Activated CD4-positive, alpha-beta memory T cell treated with anti-CD3 and anti-CD28 coated beads for 36 hours (primary cell): ENCODE measurements around the gene SSX2IP. TPM values are rescaled to one million over a fixed set of nuclear protein-coding genes. Genes with fewer than 3 reads are reported as not detected.
"Not testable (repeated sequence)": the region's sequence is repeated elsewhere in the genome, so short reads cannot be mapped to it uniquely, and the experiment has no call there.

Source experiments
- CTCF ChIA-PET: fragments of 350-600 bp; sonication (Branson Sonifier 250); formaldehyde crosslinking; loops from one replicate; lab custom pipeline; 2021; ENCODE audit warnings: antibody characterized with exemption, inconsistent platforms; lab: Charles Lee
- POLR2A ChIA-PET: fragments of 350-600 bp; sonication (Branson Sonifier 250); formaldehyde crosslinking; loops from one replicate; lab custom pipeline; 2021; ENCODE audit warnings: antibody characterized with exemption; lab: Charles Lee
- DNase-seq: peaks from one replicate; pipeline ENCODE4 v3.0.0-alpha.2; 2020
- H3K27ac Mint-ChIP-seq: one replicate; pipeline ENCODE4 v1.8.0; 2021; ENCODE audit warnings: mixed read lengths
- H3K27me3 Mint-ChIP-seq: one replicate; pipeline ENCODE4 v1.8.0; 2021; ENCODE audit warnings: mixed read lengths
- H3K36me3 Mint-ChIP-seq: one replicate; pipeline ENCODE4 v1.8.0; 2021; ENCODE audit warnings: mixed read lengths
- H3K4me1 Mint-ChIP-seq: one replicate; pipeline ENCODE4 v1.8.0; 2021; ENCODE audit warnings: low read depth, mixed read lengths
- H3K4me3 Mint-ChIP-seq: one replicate; pipeline ENCODE4 v1.8.0; 2021; ENCODE audit warnings: mild to moderate bottlenecking, mixed read lengths
- H3K9me3 Mint-ChIP-seq: one replicate; pipeline ENCODE4 v1.8.0; 2021; ENCODE audit warnings: mixed read lengths
- intact Hi-C: fragments of 100-400 bp; cut with micrococcal nuclease; formaldehyde crosslinking; loops from one replicate; pipeline ENCODE4 v1.15.1; 2023
- total RNA-seq, 2 experiments: library from RNA; stranded (reverse); gene quantifications; one replicate each; pipeline ENCODE4 v1.2.3, GENCODE V29; 2021

SSX2IP gene, protein sequence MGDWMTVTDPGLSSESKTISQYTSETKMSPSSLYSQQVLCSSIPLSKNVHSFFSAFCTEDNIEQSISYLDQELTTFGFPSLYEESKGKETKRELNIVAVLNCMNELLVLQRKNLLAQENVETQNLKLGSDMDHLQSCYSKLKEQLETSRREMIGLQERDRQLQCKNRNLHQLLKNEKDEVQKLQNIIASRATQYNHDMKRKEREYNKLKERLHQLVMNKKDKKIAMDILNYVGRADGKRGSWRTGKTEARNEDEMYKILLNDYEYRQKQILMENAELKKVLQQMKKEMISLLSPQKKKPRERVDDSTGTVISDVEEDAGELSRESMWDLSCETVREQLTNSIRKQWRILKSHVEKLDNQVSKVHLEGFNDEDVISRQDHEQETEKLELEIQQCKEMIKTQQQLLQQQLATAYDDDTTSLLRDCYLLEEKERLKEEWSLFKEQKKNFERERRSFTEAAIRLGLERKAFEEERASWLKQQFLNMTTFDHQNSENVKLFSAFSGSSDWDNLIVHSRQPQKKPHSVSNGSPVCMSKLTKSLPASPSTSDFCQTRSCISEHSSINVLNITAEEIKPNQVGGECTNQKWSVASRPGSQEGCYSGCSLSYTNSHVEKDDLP
- 10 to 100 TPM; 10.9 to 11.6 TPM for total RNA-seq

DNA sequence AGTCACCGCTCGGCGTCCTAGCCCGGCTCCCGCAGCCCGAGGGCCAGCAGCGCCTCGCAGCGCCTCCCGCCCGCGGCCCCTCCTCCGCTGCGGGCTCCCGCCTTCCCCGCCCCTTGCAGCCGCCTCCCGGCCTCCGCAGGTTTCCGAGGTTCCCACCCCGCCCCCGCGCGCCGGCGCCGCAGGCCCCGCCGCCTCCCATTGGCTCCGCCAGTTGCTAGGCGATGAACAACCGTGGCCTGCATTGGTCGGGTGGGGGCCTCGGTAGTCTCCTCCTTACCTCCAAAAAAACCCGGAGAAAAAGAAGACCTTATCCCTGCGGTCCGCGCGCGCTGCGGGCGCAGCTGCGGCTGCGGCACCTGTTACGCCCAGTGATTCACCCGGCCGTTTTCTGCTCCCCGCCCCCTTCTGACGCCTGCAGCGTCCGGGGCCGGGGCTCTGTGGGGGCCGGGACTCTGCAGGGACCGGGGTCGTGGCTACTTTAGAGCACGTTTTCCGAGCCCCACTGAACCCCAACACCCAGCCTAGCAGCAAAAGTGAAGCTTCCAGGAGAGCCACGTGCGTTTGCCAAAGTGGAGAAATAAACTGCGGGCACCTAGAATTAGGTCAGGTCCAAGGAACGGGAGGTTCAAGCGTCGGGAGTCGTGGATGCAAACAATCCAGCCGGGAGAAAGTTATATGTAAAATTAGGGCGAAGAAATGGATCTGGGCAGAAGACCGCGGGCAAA lies at the start of gene SSX2IP:
Gene SSX2IP, minus strand, starts transcription at position 65 of the 725 bp plus-strand sequence. CDS start 19,242 bp downstream, outside the sequence.
- POLR2A ChIA-PET, result interaction anchor here (1.0 kb wide), 2 partner anchors 185 to 527 kb away, joined by 3 read pairs; partner anchors contain the start of gene SPATA1
- Mint-ChIP-seq H3K36me3 (no peaks in the 10 kb centered on the region), H3K27me3 (peaks cover 2% of the 10 kb centered on the region), H3K9me3 (no peaks in the 10 kb centered on the region), H3K4me1 (peaks cover 53% of the 10 kb centered on the region), H3K4me3 (peak within 1 kb of the TSS; percentile 94), H3K27ac (peak within 1 kb of the TSS; percentile 80)
- CTCF ChIA-PET, result interaction anchor here (1.6 to 2.9 kb wide), 2 partner anchors 34 to 70 kb away, joined by 6 to 16 read pairs; no protein-coding TSS in a partner anchor
- intact Hi-C loops, result loop anchor here (1.0 to 10.0 kb wide), 9 partner anchors 31 to 586 kb away; partner anchors contain the start of genes BCL10, GNG5, PRKACB and SPATA1
- DNase-seq, result peak; percentile 99

DNA sequence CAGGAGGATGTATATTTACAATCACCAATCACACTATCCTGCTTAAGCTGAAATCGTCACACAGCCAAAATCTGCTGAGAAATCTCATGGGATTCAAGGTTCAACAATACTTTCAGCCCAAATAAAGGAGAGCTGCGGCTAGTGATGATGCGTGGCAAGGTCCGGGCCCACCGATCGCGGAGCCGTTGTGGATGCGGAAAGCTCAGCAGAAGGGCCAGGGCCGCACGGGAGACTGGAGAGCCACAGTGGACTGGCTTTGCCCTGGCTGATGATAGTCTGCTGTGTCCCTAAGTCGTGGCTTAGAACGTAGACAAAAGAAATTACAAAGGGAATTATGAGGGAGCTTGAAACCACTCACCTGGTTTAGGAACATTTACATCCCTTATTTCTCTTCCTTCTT lies 48.0 kb upstream of the SSX2IP start:
- H3K36me3 Mint-ChIP-seq, result peaks cover 2% of the 10 kb centered on the region
- ChIA-PET POLR2A (no interaction called here), CTCF (interaction anchor here (1.3 to 1.6 kb wide), 2 partner anchors 14 to 33 kb away, joined by 4 to 11 read pairs; no protein-coding TSS in a partner anchor)
- H3K4me1 Mint-ChIP-seq, result peaks cover 17% of the 10 kb centered on the region
- intact Hi-C loops, result no loop called here
- no peak overlapping the region for H3K4me3 Mint-ChIP-seq
- DNase-seq, result no peak
- H3K27ac Mint-ChIP-seq, result no peak overlapping the region
- no peaks in the 10 kb centered on the region for H3K9me3 Mint-ChIP-seq
- peaks cover 23% of the 10 kb centered on the region for H3K27me3 Mint-ChIP-seq

DNA sequence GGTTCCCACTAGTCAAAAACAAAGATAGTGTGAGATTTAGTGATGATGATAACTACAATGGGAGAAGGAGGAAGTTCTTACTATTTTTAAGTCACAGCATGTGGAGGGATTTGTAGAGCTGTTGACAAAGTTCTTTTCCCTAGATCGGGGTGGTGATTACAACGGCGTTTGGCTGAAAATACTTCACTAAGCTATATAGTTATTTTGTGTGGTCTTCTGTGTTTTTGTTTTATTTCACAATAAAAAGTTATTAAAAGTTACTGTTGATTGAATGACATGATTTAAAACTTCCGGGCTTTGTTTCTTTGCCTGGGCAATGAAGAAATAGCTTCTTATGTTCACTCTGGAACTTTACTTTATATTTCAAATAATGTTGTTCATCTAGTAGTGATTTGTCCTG lies 47.3 kb upstream of the SSX2IP start:
- H3K36me3 Mint-ChIP-seq, result peaks cover 2% of the 10 kb centered on the region
- H3K4me1 Mint-ChIP-seq, result peaks cover 12% of the 10 kb centered on the region
- no peaks in the 10 kb centered on the region for H3K9me3 Mint-ChIP-seq
- POLR2A ChIA-PET, result no interaction called here
- intact Hi-C loops, result no loop called here
- no peak for DNase-seq
- H3K4me3 Mint-ChIP-seq, result no peak overlapping the region
- peaks cover 23% of the 10 kb centered on the region for H3K27me3 Mint-ChIP-seq
- H3K27ac Mint-ChIP-seq, result no peak overlapping the region
- CTCF ChIA-PET, result interaction anchor here (1.2 to 1.6 kb wide), 3 partner anchors 13 to 301 kb away, joined by 3 to 11 read pairs (median 4); no protein-coding TSS in a partner anchor

DNA sequence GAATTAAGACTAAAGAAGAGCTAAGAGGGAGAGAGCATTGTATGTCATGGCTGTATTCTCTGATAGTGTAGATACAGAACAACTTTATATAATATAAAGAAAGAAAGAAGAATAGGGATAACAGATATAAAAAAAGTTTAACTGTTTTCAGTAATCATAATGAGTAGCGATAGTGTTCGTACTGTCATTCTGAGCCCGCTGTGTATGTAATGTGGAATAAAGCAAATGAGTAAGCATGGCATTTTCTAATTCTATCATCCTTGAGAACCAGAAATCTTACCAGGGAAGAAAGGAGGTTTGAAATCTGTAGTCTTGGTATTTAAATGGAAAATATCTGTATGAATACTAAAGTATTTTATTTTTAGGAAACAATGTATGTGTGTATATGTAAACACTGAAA lies 46.7 kb upstream of the SSX2IP start:
- DNase-seq, result no peak
- Mint-ChIP-seq H3K4me3 (no peak overlapping the region), H3K27ac (no peak overlapping the region), H3K4me1 (peaks cover 7% of the 10 kb centered on the region), H3K27me3 (peaks cover 26% of the 10 kb centered on the region), H3K36me3 (peaks cover 2% of the 10 kb centered on the region), H3K9me3 (no peaks in the 10 kb centered on the region)
- CTCF ChIA-PET, result interaction anchor here (1.2 to 2.3 kb wide), 3 partner anchors 13 to 300 kb away, joined by 3 to 19 read pairs (median 11); no protein-coding TSS in a partner anchor
- POLR2A ChIA-PET, result no interaction called here
- intact Hi-C loops, result no loop called here

DNA sequence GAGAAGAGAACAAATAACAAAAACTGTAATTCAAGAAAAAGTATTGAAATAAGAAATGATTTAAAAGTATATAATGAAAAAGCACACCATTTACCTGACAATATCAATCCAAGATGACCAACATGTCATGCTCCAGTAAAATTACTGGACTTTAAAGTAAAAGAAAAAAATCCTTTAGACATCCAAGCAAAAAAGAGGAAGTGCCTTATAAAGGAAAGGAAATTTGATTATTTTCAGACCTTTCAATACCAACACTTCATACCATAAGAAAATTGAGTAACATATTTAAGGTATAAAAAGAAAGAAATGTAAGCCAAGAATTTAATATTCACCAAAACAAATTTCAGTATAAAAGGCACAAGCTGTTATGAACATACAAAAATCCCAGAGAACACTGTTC lies 46.2 kb upstream of the SSX2IP start:
- peaks cover 3% of the 10 kb centered on the region for H3K4me1 Mint-ChIP-seq
- H3K27me3 Mint-ChIP-seq, result peaks cover 29% of the 10 kb centered on the region
- DNase-seq, result no peak
- ChIA-PET CTCF (interaction anchor here (0.7 to 2.3 kb wide), 6 partner anchors 12 to 975 kb away, joined by 3 to 19 read pairs (median 4); no protein-coding TSS in a partner anchor), POLR2A (no interaction called here)
- H3K4me3 Mint-ChIP-seq, result no peak overlapping the region
- H3K9me3 Mint-ChIP-seq, result no peaks in the 10 kb centered on the region
- intact Hi-C loops, result no loop called here
- H3K27ac Mint-ChIP-seq, result no peak overlapping the region
- peaks cover 2% of the 10 kb centered on the region for H3K36me3 Mint-ChIP-seq

DNA sequence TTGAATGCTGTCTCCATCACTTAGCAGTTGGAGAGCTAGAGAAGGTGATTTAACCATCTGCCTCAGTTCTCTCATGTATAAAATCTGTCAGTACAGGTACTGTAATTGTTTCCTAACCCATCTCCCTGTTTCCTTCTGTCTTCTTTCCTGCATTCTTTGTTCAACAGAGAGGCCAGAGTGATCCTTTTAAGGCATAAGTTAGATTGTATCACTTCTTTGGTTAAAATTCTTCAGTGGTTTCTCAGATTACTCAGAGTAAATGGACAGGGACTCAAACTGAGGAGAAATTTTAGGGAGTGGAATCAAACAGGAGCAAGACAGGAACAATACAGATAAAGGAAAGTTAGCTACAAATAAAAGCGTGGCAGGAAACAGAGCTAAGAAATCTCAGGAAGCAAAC lies 45.2 kb upstream of the SSX2IP start:
- Mint-ChIP-seq H3K9me3 (no peaks in the 10 kb centered on the region), H3K4me1 (no peaks in the 10 kb centered on the region), H3K4me3 (no peak overlapping the region), H3K36me3 (peaks cover 2% of the 10 kb centered on the region), H3K27ac (no peak overlapping the region), H3K27me3 (peaks cover 36% of the 10 kb centered on the region)
- DNase-seq, result no peak
- intact Hi-C loops, result no loop called here
- ChIA-PET CTCF (interaction anchor here (0.8 to 2.3 kb wide), 5 partner anchors 11 to 115 kb away, joined by 3 to 19 read pairs (median 5); no protein-coding TSS in a partner anchor), POLR2A (no interaction called here)

DNA sequence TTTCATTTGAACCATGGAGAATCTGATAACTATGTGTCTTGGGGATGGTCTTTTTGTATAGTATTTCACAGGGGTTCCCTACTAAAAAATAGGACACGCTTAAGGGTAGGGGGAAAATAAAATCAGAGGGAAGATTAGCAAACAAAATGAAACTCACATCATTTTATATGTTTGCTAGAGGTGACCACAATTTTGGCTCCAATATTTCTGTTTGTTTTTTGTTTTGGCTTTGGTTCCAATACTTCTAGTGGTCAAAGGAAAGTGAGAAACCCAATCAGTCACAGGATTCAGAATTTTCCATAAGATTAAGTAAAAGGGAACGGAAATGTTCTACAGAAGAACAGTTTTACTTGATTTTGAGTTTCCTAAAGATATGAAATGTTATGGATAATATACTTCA lies 42.3 kb upstream of the SSX2IP start:
- POLR2A ChIA-PET, result no interaction called here
- DNase-seq, result no peak
- Mint-ChIP-seq H3K36me3 (peaks cover 2% of the 10 kb centered on the region), H3K27ac (no peak overlapping the region), H3K4me3 (no peak overlapping the region), H3K27me3 (peaks cover 36% of the 10 kb centered on the region), H3K9me3 (no peaks in the 10 kb centered on the region), H3K4me1 (no peaks in the 10 kb centered on the region)
- CTCF ChIA-PET, result interaction anchor here (0.7 to 1.1 kb wide), 2 partner anchors 8 to 50 kb away, joined by 3 read pairs; no protein-coding TSS in a partner anchor
- intact Hi-C loops, result no loop called here

DNA sequence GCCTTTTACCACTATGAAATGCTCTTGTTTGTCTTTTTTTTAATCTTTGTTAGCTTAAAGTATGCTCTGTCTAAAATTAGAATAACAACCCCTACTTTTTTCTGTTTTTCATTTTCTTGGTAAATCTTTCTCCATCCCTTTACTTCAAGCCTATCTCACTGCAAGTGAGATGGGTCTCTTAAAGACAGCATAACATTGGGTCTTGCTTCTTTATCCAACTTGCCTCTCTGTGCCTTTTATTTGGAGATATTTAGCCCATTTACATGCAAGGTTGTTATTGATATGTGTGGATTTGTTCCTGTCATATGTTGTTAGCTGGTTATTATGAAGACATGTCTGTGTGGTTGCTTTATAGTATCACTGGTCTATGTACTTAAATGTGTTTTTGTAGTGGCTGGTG lies 41.3 kb upstream of the SSX2IP start:
- Mint-ChIP-seq H3K36me3 (peaks cover 2% of the 10 kb centered on the region), H3K4me3 (no peak overlapping the region), H3K9me3 (no peaks in the 10 kb centered on the region), H3K27me3 (peaks cover 34% of the 10 kb centered on the region), H3K27ac (no peak overlapping the region), H3K4me1 (no peaks in the 10 kb centered on the region)
- POLR2A ChIA-PET, result no interaction called here
- DNase-seq, result no peak
- CTCF ChIA-PET, result interaction anchor here (1.1 kb wide), 1 partner anchor 51 kb away, joined by 3 read pairs; no protein-coding TSS in a partner anchor
- intact Hi-C loops, result no loop called here

DNA sequence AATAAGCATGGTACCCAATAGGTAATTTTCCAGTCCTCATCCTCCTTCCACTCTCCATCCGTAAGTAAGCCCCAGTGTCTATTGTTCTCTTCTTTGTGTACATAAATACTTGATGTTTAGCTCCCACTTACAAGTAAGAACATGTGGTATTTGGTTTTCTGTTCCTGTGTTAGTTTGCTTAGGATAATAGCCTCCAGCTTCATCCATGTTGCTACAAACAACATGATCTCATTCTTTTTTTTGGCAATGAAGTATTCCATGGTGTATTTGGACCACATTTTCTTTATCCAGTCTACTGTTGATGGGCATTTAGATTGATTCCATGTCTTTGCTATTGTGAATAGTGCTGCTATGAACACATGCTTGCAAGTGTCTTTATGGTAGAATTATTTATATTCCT lies 37.5 kb upstream of the SSX2IP start:
- H3K27me3 Mint-ChIP-seq, result peaks cover 17% of the 10 kb centered on the region
- H3K36me3 Mint-ChIP-seq, H3K4me1 Mint-ChIP-seq, DNase-seq, H3K9me3 Mint-ChIP-seq, H3K27ac Mint-ChIP-seq, H3K4me3 Mint-ChIP-seq, intact Hi-C loops, POLR2A ChIA-PET: not testable (repeated sequence)
- CTCF ChIA-PET, result interaction anchor here (1.4 kb wide), 1 partner anchor 13 kb away, joined by 3 read pairs; no protein-coding TSS in a partner anchor

DNA sequence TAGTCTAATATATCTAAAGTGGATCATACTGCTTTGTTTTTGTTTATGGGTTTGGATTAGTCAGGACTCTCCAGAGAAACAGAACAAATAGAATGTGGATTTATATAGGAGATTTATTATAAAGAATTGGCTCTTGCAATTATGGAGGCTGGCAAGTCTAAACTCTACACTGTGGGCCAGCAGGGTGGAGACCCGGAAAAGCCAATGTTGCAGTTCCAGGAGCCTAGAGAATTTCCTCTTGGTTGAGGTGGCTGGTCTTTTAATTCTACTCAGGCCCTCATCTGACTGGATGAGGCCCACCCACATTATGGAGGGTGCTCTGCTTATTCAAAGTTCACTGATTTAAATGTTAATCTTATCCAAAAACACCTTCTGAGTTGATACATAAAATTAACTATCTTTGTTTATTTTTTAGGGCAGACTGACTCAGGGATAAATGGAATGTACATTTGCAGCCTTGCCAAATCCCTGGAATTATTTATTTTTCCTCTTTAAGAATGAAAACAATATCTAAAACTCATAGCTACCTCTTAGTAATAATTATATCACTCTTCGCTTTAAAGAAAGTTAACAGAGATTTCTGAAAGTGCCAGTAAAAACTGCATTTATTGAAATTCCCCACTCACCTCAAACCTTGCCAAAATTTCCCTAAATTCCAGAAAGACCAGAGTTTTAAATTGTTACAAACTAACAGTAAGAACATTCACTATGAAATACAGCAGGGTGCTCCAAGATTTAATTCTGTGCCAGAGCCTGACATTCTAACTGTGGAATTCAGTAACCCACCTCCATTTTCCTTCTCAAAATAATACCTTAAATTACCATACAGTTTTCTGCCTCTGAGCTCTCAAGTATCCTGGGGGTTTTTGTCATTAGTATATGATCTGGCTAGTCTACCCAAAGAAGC lies 36.6 kb upstream of the SSX2IP start:
- Mint-ChIP-seq H3K4me1 (peaks cover 2% of the 10 kb centered on the region), H3K4me3 (no peak overlapping the region), H3K27me3 (peaks cover 13% of the 10 kb centered on the region), H3K9me3 (no peaks in the 10 kb centered on the region), H3K27ac (no peak overlapping the region), H3K36me3 (no peaks in the 10 kb centered on the region)
- CTCF ChIA-PET, result interaction anchor here (1.4 to 3.3 kb wide), 2 partner anchors 12 to 26 kb away, joined by 3 to 16 read pairs; no protein-coding TSS in a partner anchor
- intact Hi-C loops, result no loop called here
- POLR2A ChIA-PET, result no interaction called here
- DNase-seq, result no peak
